GM23338 (cell line): ENCODE results near the gene ABHD17A. TPM values are rescaled to one million over a fixed set of nuclear protein-coding genes. Genes with fewer than 3 reads are reported as not detected.

Source experiments
- ATAC-seq: fragments of 200-7000 bp; cut with Tn5 transposase; 3 replicates; pipeline ENCODE4 v1.9.1; 2020
- DNase-seq: peaks from one replicate; pipeline ENCODE4 v3.0.0-alpha.2; 2015; ENCODE audit warnings: low spot score
- H2AFZ ChIP-seq: fragments of 200-600 bp; sonication (generic); 2 replicates; pipeline ENCODE4 v1.8.0; 2016; ENCODE audit warnings: antibody characterized with exemption, mild to moderate bottlenecking, moderate library complexity
- H3F3A ChIP-seq: fragments of 200-600 bp; sonication (generic); replicated peaks from 2 replicates; pipeline ENCODE4 v1.8.0; 2017; ENCODE audit warnings: antibody characterized with exemption, mixed run types, low read depth
- H3K27ac ChIP-seq: fragments of 200-600 bp; sonication (generic); 2 replicates; pipeline ENCODE4 v1.6.1; 2016; ENCODE audit warnings: low read depth
- H3K27me3 ChIP-seq: fragments of 200-600 bp; sonication (generic); 2 replicates; pipeline ENCODE4 v1.8.0; 2016; ENCODE audit warnings: mild to moderate bottlenecking, mixed run types, moderate library complexity; ENCODE audit not compliant: insufficient read depth
- H3K36me3 ChIP-seq: fragments of 200-600 bp; sonication (generic); 2 replicates; pipeline ENCODE4 v1.8.0; 2016; ENCODE audit warnings: mild to moderate bottlenecking; ENCODE audit not compliant: insufficient read depth
- H3K4me1 ChIP-seq: fragments of 200-600 bp; sonication (generic); 2 replicates; pipeline ENCODE4 v1.8.0; 2016; ENCODE audit warnings: mild to moderate bottlenecking, moderate library complexity; ENCODE audit not compliant: insufficient read depth
- H3K4me2 ChIP-seq: fragments of 200-600 bp; sonication (generic); 2 replicates; pipeline ENCODE4 v1.7.1; 2017; ENCODE audit warnings: mixed run types
- H3K4me3 ChIP-seq: fragments of 200-600 bp; sonication (generic); 2 replicates; pipeline ENCODE4 v1.6.1; 2016; ENCODE audit warnings: mixed run types
- H3K79me2 ChIP-seq: fragments of 200-600 bp; sonication (generic); replicated peaks from 2 replicates; pipeline ENCODE4 v1.8.0; 2017; ENCODE audit warnings: mild to moderate bottlenecking; ENCODE audit not compliant: insufficient read depth
- H3K9me2 ChIP-seq: fragments of 200-600 bp; sonication (generic); 2 replicates; pipeline ENCODE4 v1.8.0; 2017; ENCODE audit not compliant: insufficient read depth
- H4K20me1 ChIP-seq: fragments of 200-600 bp; sonication (generic); replicated peaks from 2 replicates; pipeline ENCODE4 v1.8.0; 2017; ENCODE audit warnings: mild to moderate bottlenecking; ENCODE audit not compliant: insufficient read depth
- H3K27ac Mint-ChIP-seq: 2 replicates; pipeline ENCODE4 v1.8.0; 2020; ENCODE audit warnings: inconsistent platforms, mild to moderate bottlenecking, moderate library complexity, mixed read lengths
- H3K27me3 Mint-ChIP-seq: 3 replicates; pipeline ENCODE4 v1.8.0; 2022; ENCODE audit warnings: low read depth, mild to moderate bottlenecking, moderate library complexity, mixed read lengths, inconsistent platforms; ENCODE audit not compliant: insufficient read depth, poor library complexity
- H3K36me3 Mint-ChIP-seq: 3 replicates; pipeline ENCODE4 v1.8.0; 2021; ENCODE audit warnings: low read depth, mild to moderate bottlenecking, inconsistent platforms, moderate library complexity, mixed read lengths
- H3K4me1 Mint-ChIP-seq: 3 replicates; pipeline ENCODE4 v1.8.0; 2020; ENCODE audit warnings: mild to moderate bottlenecking, inconsistent platforms, mixed read lengths
- H3K4me3 Mint-ChIP-seq: 3 replicates; pipeline ENCODE4 v1.8.0; 2021; ENCODE audit warnings: moderate library complexity, mild to moderate bottlenecking, inconsistent platforms, mixed read lengths
- H3K9me3 Mint-ChIP-seq: 3 replicates; pipeline ENCODE4 v1.8.0; 2020; ENCODE audit warnings: moderate library complexity, mild to moderate bottlenecking, inconsistent platforms, mixed read lengths
- CREB1 ChIP-seq: fragments of 250-450 bp; sonication (Bioruptor Pico); IDR thresholded peaks from 2 replicates; pipeline ENCODE4 v1.5.0; 2020; ENCODE audit warnings: low read depth, mild to moderate bottlenecking, moderate library complexity
- CTCF ChIP-seq, 2 experiments: fragments of 200-600 bp in 1 of 2; sonication (generic) in 1 of 2; conservative IDR thresholded peaks; 2 replicates each; pipeline versions ENCODE4 v1.5.1 to v1.6.1; 2016 to 2017; ENCODE audit warnings: antibody characterized with exemption in 2 of 2, low read depth in 2 of 2, mild to moderate bottlenecking in 2 of 2, moderate library complexity in 1 of 2
- ETS1 ChIP-seq: IDR thresholded peaks from 2 replicates; pipeline ENCODE4 v1.6.1; 2016; ENCODE audit warnings: antibody characterized with exemption
- EZH2 ChIP-seq: fragments of 200-600 bp; sonication (generic); IDR thresholded peaks from one replicate; pipeline ENCODE4 v1.8.0; 2017; ENCODE audit warnings: antibody characterized with exemption, mild to moderate bottlenecking, low read depth; ENCODE audit not compliant: unreplicated experiment
- NANOG ChIP-seq: IDR thresholded peaks from 2 replicates; pipeline ENCODE4 v1.6.1; 2016; ENCODE audit warnings: antibody characterized with exemption, borderline replicate concordance
- POLR2AphosphoS5 ChIP-seq: IDR thresholded peaks from 2 replicates; pipeline ENCODE4 v1.6.1; 2016; ENCODE audit warnings: antibody characterized with exemption, low read depth
- REST ChIP-seq: IDR thresholded peaks from one replicate; pipeline ENCODE4 v1.6.1; 2018; ENCODE audit warnings: antibody characterized with exemption; ENCODE audit not compliant: unreplicated experiment
- STAT1 ChIP-seq: IDR thresholded peaks from one replicate; pipeline ENCODE4 v1.6.1; 2016; ENCODE audit warnings: antibody characterized with exemption; ENCODE audit not compliant: unreplicated experiment
- ZNF114 ChIP-seq: fragments of 250-450 bp; sonication (Bioruptor Pico); IDR thresholded peaks from 2 replicates; pipeline ENCODE4 v1.5.0; 2020; ENCODE audit warnings: mild to moderate bottlenecking, moderate library complexity
- polyA plus RNA-seq: library from polyadenylated mRNA; unstranded; fragments of >200 nt; fragmentation: Nextera tagmentation; extraction: Ambion mirVana; gene quantifications from 2 replicates; pipeline ENCODE4 v1.2.1, GENCODE V29; 2016
- total RNA-seq: library from RNA; depleted of rRNA; stranded (reverse); fragments of >200 nt; shearing (Covaris generic); gene quantifications from 2 replicates; pipeline ENCODE4 v1.2.3, GENCODE V29; 2014

ABHD17A gene
- total and polyA plus RNA-seq, 2 experiments from 2014 or later: 34.2 to 99.9 TPM

- Mint-ChIP-seq H3K4me3 (peak within 1 kb of the TSS; percentile 81), H3K9me3 (peaks cover 4% of the 10 kb centered on the region; the same call in 1 of the 3 replicates), H3K27ac (peak within 1 kb of the TSS; percentile 97), H3K27me3 (peaks cover 24% of the 10 kb centered on the region), H3K36me3 (peaks cover 11% of the 10 kb centered on the region), H3K4me1 (peaks cover 21% of the 10 kb centered on the region)
- peak within 1 kb of the TSS; percentile 82 for H3K27ac ChIP-seq
- TF ChIP-seq CREB1 (CRISPR knock-in tag) (peak; percentile 77), EZH2 (no peak), POLR2AphosphoS5 (peak; percentile 80), ETS1 (peak; percentile 84)
- DNase-seq: peak; percentile 99
- ATAC-seq: peak; percentile 93
- H4K20me1 ChIP-seq: peaks cover 7% of the 10 kb centered on the region
- no peaks in the 10 kb centered on the region for H3K9me2 ChIP-seq
- peak within 1 kb of the TSS; percentile 70 for H3K4me3 ChIP-seq
- peaks cover 20% of the 10 kb centered on the region for H3F3A ChIP-seq
- 0 out of 2 replicates have a peak within 1 kb of the TSS, but pooled peaks have one; percentile 64 for H2AFZ ChIP-seq
- peaks cover 12% of the 10 kb centered on the region for H3K4me1 ChIP-seq
- H3K4me2 ChIP-seq: peak within 1 kb of the TSS; percentile 90
- H3K36me3 ChIP-seq: no peaks in the 10 kb centered on the region
- no peaks in the 10 kb centered on the region for H3K27me3 ChIP-seq
- peaks cover 47% of the 10 kb centered on the region for H3K79me2 ChIP-seq
Observed at GRCh38 chr19:1905110-1905862, 20.0 kb upstream of the ABHD17A start, which contains the start of the genes ADAT3 and SCAMP4. Gene ADAT3, plus strand, starts transcription at chr19:1905399. Its CDS starts 6,649 bp downstream, at chr19:1912048. Gene SCAMP4, plus strand, starts transcription at chr19:1905399. Its CDS starts 9,621 bp downstream, at chr19:1915020.

GRCh38 chr19:1904860-1905109 is 19.5 kb upstream of the ABHD17A start:
- H3K4me2 ChIP-seq: peak overlapping the region; percentile 70
- peaks cover 42% of the 10 kb centered on the region for H3K79me2 ChIP-seq
- H3K36me3 ChIP-seq: no peaks in the 10 kb centered on the region
- H2AFZ ChIP-seq: no peak overlapping the region
- Mint-ChIP-seq H3K27me3 (peaks cover 24% of the 10 kb centered on the region), H3K36me3 (peaks cover 9% of the 10 kb centered on the region), H3K9me3 (peaks cover 4% of the 10 kb centered on the region; the same call in 1 of the 3 replicates), H3K4me1 (peaks cover 21% of the 10 kb centered on the region), H3K27ac (peak overlapping the region; percentile 97), H3K4me3 (peak overlapping the region; percentile 81)
- H3K27me3 ChIP-seq: no peaks in the 10 kb centered on the region
- peak overlapping the region; percentile 70 for H3K4me3 ChIP-seq
- no peaks in the 10 kb centered on the region for H3K9me2 ChIP-seq
- ATAC-seq (peak; percentile 5), DNase-seq (no peak)
- H3K27ac ChIP-seq: peak overlapping the region; percentile 82
- H3F3A ChIP-seq: peaks cover 20% of the 10 kb centered on the region
- H3K4me1 ChIP-seq: peaks cover 12% of the 10 kb centered on the region
- H4K20me1 ChIP-seq: peaks cover 7% of the 10 kb centered on the region
- no peak for TF ChIP-seq CTCF (conservative IDR thresholded peaks at IDR 0.05; ENCODE audit: low read depth in 2 of 2)
- TF ChIP-seq NANOG: no peak
- no peak for TF ChIP-seq ETS1
- no peak for TF ChIP-seq REST
- no peak for TF ChIP-seq STAT1
- TF ChIP-seq ZNF114 (CRISPR knock-in tag): no peak
- TF ChIP-seq CREB1 (CRISPR knock-in tag): no peak
